Activated naive CD4-positive, alpha-beta T cell treated with anti-CD3 and anti-CD28 coated beads, Interleukin-2, amount 10 ng/mL, durations not matched to agents 7 days and 5 days (primary cell): Measurements from ENCODE around the gene ACTL10.

Source experiments
- CTCF ChIA-PET: fragments of 350-600 bp; sonication (Branson Sonifier 250); formaldehyde crosslinking; loops from one replicate; lab custom pipeline; 2021; ENCODE audit warnings: antibody characterized with exemption; lab: Charles Lee
- DNase-seq: peaks from one replicate; pipeline ENCODE4 v3.0.0-alpha.2; 2020
- H3K27ac Mint-ChIP-seq: one replicate; pipeline ENCODE4 v1.8.0; 2021; ENCODE audit warnings: mild to moderate bottlenecking, moderate library complexity, mixed read lengths
- H3K27me3 Mint-ChIP-seq: one replicate; pipeline ENCODE4 v1.8.0; 2021; ENCODE audit warnings: mild to moderate bottlenecking, mixed read lengths
- H3K36me3 Mint-ChIP-seq: one replicate; pipeline ENCODE4 v1.8.0; 2021; ENCODE audit warnings: mixed read lengths
- H3K4me1 Mint-ChIP-seq: one replicate; pipeline ENCODE4 v1.8.0; 2021; ENCODE audit warnings: mixed read lengths
- H3K4me3 Mint-ChIP-seq: one replicate; pipeline ENCODE4 v1.8.0; 2021; ENCODE audit warnings: mild to moderate bottlenecking, moderate library complexity, mixed read lengths
- H3K9me3 Mint-ChIP-seq: one replicate; pipeline ENCODE4 v1.8.0; 2021; ENCODE audit warnings: mixed read lengths

The ACTL10 gene

DNA sequence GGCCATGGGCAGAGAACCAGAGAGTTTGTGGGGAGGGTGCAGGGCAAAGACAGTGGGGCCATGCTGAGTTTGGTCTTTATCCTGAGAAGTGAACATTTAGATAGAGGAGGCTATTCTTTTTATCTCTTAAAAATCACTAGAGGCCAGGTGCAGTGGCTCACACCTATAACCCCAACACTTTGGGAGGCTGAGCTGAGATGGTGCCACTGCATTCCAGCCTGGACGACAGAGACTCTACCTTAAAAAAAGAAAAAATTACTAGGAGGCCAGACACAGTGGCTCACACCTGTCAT lies 44.6 kb downstream of the ACTL10 start:
- no peak overlapping the region for H3K27ac Mint-ChIP-seq
- no peaks in the 10 kb centered on the region for H3K9me3 Mint-ChIP-seq
- H3K4me3 Mint-ChIP-seq, result no peak overlapping the region
- CTCF ChIA-PET, result no interaction called here
- H3K36me3 Mint-ChIP-seq, result peaks cover 49% of the 10 kb centered on the region
- H3K4me1 Mint-ChIP-seq, result peaks cover 26% of the 10 kb centered on the region
- no peaks in the 10 kb centered on the region for H3K27me3 Mint-ChIP-seq
- no peak for DNase-seq

GRCh38 chr20:33713865-33714367 lies 47.2 kb downstream of the ACTL10 start:
- Mint-ChIP-seq H3K4me1 (peaks cover 38% of the 10 kb centered on the region), H3K27ac (no peak overlapping the region), H3K36me3 (peaks cover 45% of the 10 kb centered on the region), H3K9me3 (no peaks in the 10 kb centered on the region), H3K27me3 (no peaks in the 10 kb centered on the region), H3K4me3 (no peak overlapping the region)
- CTCF ChIA-PET, result no interaction called here
- no peak for DNase-seq

DNA sequence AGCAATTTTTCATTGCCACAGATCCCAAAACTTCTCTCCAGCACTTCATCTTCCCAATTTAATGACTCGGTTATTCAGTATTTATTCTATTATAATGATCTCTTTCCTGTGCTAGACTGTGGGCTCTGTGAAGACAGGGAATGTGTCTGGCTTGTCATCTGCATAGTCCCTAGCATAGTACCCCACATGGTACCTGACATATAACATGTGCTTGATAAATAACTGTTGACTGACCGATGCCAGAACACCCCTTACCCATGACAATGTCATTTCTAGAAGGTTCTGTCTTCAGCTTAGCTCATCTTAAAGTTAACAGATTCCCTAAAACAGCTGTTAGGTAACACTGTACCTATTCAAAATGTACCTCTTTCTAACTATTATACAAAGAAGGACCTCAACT lies 49.8 kb downstream of the ACTL10 start:
- Mint-ChIP-seq H3K4me1 (peaks cover 28% of the 10 kb centered on the region), H3K27ac (no peak overlapping the region), H3K36me3 (peaks cover 34% of the 10 kb centered on the region)

More for the DNA sequence above, 49.8 kb downstream of the ACTL10 start:
- H3K9me3 Mint-ChIP-seq, result no peaks in the 10 kb centered on the region
- H3K27me3 Mint-ChIP-seq, result no peaks in the 10 kb centered on the region
- DNase-seq, result no peak
- CTCF ChIA-PET, result interaction anchor here (0.6 kb wide), 1 partner anchor 381 kb away, joined by 3 read pairs; no protein-coding TSS in a partner anchor
- H3K4me3 Mint-ChIP-seq, result no peak overlapping the region
